Thyroid gland (tissue), 4 donors: ENCODE results near the gene TMEM150C.

Experiments
- POLR2A ChIP-seq, 2 donors: fragments of 450-650 bp; IDR thresholded peaks; one replicate each; pipeline ENCODE4 v1.6.1; 2017; ENCODE audit warnings: antibody characterized with exemption in 2 of 2, mild to moderate bottlenecking in 2 of 2, moderate library complexity in 1 of 2
- TF ChIP-seq, protein P1 (sequence below), 6 experiments: fragments of 200-600 bp in 3 of 6; fragments of 450-650 bp in 3 of 6; sonication (generic) in 3 of 6; IDR thresholded peaks; one replicate each; pipeline ENCODE4 v1.5.1; 2016 to 2019; ENCODE audit warnings: antibody characterized with exemption in 6 of 6, mild to moderate bottlenecking in 2 of 6, inconsistent platforms in 1 of 6, moderate library complexity in 1 of 6

DNA sequence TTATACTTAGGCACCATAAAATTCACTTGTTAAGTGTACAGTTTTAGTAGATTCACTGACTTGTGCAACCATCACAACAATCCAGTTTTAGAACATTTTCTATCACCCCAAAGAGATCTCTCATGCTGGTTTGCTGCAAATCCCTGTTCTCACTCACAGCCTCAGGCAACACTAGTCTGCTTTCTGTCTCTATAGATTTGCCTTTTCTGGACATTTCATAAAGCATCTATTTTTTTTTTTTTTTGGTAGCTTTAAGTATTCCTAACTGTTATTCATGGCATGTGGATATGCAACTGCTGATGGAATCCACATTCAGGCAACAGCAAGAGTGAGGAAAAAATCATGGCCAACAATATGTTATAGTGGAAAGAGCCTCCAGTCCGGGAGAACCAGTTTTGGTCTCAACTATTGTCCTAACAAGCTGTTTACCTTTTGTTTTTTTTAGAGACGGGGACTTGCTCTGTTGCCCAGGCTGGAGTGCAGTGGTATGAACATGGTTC lies 27.0 kb upstream of the TMEM150C start:
- TF ChIP-seq, protein P1, sequence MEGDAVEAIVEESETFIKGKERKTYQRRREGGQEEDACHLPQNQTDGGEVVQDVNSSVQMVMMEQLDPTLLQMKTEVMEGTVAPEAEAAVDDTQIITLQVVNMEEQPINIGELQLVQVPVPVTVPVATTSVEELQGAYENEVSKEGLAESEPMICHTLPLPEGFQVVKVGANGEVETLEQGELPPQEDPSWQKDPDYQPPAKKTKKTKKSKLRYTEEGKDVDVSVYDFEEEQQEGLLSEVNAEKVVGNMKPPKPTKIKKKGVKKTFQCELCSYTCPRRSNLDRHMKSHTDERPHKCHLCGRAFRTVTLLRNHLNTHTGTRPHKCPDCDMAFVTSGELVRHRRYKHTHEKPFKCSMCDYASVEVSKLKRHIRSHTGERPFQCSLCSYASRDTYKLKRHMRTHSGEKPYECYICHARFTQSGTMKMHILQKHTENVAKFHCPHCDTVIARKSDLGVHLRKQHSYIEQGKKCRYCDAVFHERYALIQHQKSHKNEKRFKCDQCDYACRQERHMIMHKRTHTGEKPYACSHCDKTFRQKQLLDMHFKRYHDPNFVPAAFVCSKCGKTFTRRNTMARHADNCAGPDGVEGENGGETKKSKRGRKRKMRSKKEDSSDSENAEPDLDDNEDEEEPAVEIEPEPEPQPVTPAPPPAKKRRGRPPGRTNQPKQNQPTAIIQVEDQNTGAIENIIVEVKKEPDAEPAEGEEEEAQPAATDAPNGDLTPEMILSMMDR (IDR thresholded peaks at IDR 0.05) = no peak
- TF ChIP-seq POLR2A (IDR thresholded peaks at IDR 0.05) = no peak
